GM19438 (cell line): ENCODE measurements around the gene C1QTNF1.

Experiments used
- ATAC-seq: cut with Tn5 transposase; IDR thresholded peaks from one replicate; pipeline ENCODE4 v1.9.1; 2021; ENCODE audit warnings: low read depth; ENCODE audit not compliant: unreplicated experiment

Gene C1QTNF1

GRCh38 chr17:79088997-79089328 is 65.0 kb downstream of the C1QTNF1 start:
- ATAC-seq, result no peak

DNA sequence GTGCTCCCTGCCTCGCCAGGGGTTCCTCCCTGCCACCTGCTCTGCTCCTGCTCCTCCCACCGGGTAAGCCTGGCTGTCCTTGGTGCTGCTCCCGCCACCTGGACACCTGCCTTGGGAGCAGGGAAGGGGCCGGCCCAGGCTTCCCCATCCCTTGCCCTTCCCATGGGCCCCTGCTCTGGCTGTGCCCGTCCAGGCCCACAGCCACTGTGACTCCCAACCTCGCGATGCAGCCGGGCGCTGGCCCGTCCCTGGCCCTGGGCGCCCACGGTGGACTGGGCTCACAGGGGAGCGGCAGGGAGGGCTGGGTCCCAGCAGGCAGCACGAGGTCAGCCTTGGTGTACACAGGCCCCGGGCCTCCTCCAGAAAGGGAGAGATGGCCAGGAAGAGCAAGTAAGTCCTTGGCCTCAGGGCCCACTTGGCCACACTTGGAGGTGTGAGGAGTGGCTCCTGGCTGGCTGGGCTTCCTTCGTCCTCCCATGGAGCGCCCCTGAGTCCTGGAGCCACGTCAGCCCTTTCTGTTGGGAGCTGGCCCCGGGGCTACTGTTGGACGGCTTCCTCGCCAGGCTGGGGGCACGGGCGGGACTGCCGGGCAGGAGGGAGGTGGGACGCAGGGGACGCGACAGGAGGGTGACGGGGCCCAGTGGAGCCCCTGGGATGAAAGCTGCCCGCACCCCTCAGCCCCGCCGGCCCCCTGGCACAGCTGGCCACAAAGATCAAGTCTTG is 65.9 kb downstream of the C1QTNF1 start:
- ATAC-seq, result no peak

DNA sequence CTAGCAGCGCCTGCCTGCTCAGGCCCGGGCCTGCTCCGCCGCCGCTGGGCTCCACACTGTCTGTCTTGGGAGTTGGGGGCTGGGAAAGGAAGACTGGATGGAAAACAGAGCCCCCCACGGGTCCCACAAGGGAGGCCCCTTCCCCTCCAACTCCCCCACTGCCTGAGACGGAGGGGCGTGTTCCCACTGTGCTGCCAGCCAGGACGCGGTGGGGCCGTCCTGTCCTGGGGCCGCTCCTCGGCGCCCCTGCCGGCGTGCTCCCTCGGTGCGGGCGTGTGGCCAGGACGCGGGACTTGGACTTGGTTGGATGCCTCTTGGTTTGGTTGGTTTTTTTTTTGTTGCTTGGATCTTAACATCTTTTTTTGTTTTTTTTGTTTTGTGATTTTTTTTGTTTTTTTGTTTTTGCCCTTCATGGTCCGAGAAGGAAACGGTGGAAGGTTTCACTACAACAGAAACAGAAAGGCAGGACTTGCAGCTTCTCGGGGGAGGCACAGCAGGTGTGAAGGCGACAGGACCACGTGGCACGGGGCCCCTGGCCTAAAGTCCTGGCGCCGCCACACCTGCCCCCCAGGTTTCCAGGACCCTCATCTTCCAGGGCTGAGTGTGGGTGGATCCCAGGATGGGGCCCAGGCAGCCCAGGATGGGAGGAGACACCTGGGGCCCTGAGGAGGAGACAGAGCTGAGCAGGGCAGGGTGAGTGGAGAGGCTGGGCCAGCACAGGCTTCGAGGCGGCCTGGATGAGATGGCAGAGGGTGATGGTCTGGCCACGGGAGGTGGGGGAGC is 66.7 kb downstream of the C1QTNF1 start:
- ATAC-seq, result no peak

DNA sequence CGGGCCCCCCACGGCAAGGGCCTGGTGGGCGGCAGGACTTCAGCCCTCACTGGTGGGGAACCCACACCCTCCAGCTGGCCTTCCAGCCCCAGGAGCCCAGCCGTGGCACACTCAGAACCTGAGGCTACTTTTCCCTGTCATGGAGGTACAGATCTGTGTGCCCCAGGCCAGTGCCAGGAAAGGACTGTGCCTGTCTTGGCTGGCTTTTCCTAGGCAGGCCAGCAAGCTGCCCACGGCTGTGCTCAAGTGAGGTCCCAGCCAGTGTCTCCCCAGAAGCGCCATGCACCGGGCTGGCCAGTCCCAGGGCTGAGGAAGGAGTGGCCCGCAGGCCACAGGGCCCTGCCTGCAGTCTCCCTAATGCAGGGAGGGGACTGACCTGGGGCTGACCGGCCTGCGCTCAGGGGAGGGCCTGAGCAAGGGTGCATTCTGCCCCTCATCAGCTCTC is 67.3 kb downstream of the C1QTNF1 start:
- ATAC-seq, result no peak

GRCh38 chr17:79092567-79092966 is 68.6 kb downstream of the C1QTNF1 start:
- ATAC-seq, result no peak

DNA sequence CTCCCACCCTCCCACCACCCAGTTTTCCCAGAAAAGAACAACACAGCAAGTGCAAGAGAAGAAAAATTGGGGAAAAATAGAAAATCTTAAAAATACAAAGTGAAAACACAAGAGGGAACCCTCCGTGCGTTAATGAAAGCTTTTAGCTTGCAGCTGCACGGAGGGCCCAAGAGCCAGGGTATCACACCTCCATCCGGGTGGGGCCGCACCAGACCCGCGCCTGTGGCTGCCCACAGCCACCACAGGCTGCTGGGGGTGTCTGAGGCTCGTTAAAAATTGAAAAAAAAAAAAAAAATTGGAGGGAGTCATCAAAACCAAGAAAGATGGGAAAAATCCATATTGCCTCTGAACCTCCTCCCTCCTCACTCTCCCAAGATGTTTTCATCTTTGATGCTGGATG is 69.3 kb downstream of the C1QTNF1 start:
- ATAC-seq, result no peak

DNA sequence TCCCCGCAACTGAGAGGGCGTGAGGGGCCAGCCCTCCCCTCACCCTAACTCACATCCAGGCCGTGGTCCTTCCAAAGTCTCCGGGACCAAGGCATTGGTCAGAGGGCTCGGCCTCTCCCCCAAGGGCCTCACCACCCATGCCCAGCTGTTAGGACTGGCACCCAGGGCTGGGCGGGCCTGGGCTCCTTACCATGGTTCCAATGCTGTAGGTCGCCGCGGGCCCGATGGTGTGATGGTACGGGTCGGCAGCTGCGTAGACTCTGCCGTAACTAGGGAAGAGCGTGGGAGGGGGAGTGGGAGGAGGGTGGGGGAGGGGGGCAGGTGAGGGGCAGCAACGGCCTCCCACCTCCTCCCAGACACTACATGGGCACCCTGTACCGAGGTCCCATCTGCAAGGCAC is 70.3 kb downstream of the C1QTNF1 start:
- no peak for ATAC-seq

GRCh38 chr17:79095345-79096055 is 71.5 kb downstream of the C1QTNF1 start:
- no peak for ATAC-seq

- ATAC-seq, result no peak
These were observed 72.5 kb downstream of the C1QTNF1 start for GRCh38 chr17:79096477-79096876.

DNA sequence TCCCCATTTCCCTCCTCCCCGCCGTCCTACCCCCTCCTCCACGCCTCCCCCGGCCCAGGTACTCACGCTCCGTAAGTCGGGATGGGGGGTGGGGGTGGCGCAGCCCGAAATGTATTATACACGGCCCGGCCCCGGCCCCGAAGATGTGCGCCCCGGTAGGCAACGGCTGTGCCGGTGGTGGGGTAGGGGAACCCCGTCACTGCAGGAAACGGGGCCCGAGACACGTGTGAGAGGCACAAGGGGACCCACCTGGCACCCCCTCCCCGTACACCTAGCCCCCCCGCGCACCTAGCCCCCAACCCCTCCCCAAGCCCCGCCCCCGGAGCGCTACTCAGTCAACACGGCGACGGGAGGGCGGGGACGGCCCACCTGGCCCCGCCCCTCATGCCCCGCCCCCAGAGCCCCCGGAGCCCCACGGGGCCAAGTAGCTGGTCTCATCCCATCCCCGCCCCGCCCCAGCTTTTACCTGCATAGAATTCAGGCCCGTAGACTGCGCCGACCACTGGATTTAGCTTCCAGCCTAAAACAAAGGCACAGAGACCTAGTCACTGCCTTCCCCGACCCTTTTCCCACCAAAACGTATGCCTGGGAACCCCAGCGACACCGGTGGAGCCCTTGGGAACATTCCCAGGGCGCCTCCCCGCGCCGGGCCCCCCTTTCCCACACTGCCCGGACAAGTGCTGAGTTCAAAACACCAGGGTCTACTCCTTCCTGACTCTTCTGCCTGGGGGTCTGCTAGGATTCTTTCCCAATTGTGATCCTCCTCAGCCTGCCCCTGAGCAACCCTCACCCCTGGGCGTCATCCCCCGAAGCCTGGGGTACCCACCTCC is 73.5 kb downstream of the C1QTNF1 start:
- no peak for ATAC-seq

DNA sequence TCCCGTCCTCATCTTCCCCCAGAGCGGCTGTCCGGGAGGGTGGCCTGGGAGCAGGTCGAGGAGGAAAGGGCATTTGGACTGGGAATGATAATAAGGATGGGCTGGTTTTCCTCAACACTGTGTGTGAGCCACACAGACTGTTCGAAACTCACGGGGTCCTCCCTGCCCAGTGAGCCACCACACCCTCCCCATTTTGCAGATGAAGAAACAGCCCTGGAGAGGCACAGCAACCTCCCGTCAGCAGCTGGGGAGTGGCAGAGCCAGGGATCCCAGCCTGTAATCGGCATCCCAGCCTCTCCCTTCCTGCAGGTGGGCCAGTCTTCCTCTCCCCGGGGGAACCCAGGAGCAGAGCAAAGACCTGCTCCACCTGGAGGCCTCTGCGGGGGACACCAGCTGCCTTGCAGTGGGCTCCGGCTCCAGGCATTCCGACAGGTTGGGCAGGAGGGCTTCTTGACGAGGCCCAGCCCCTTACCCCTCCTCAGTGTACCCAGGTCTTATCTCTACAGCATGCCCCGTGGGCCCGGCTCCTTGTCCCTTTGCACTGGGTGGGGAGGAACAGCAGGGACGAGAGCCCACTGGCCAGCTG is 74.4 kb downstream of the C1QTNF1 start:
- no peak for ATAC-seq
